A549 (cell line): Measurements from ENCODE around the gene DNAH17.

ENCODE experiments used
- CTCF ChIP-seq: fragments of >200 bp; sonication (Bioruptor Twin); formaldehyde crosslinking; IDR thresholded peaks from 3 replicates; pipeline ENCODE4 v1.5.1; 2016
- MAFK ChIP-seq: fragments of 450-650 bp; IDR thresholded peaks from 2 replicates; pipeline ENCODE4 v1.6.1; 2014; ENCODE audit not compliant: partially characterized antibody
- PBX3 ChIP-seq: IDR thresholded peaks from 2 replicates; pipeline ENCODE4 v1.6.1; 2012
- POLR2A ChIP-seq: IDR thresholded peaks from 2 replicates; pipeline ENCODE4 v1.6.1; 2012; ENCODE audit warnings: mild to moderate bottlenecking, low read length

GRCh38 chr17:78571329-78571728 lies 5.9 kb downstream of the DNAH17 start:
- no peak for TF ChIP-seq MAFK
- TF ChIP-seq PBX3 = no peak
- TF ChIP-seq POLR2A = no peak
- TF ChIP-seq CTCF = no peak
